ENCODE measurements around the gene OSMR.
"Not testable (repeated sequence)": the region's sequence is repeated elsewhere in the genome, so short reads cannot be mapped to it uniquely, and the experiment has no call there.

OSMR gene

GRCh38 chr5:38854907-38855306 is 9.1 kb downstream of the OSMR start:
- H3K36me3 ChIP-seq (ENCODE audit: control insufficient read depth, insufficient read depth, low read length), result no peaks in the 10 kb centered on the region
- peaks cover 8% of the 10 kb centered on the region; the same call in 1 of the 2 replicates for H3K9me3 ChIP-seq (ENCODE audit: control insufficient read depth, insufficient read depth, low read depth, low read length)
- no peaks in the 10 kb centered on the region for H3K4me1 ChIP-seq (ENCODE audit: control insufficient read depth, insufficient read depth, low read length)
- H3K27me3 ChIP-seq (ENCODE audit: control insufficient read depth, insufficient read depth, low read length), result no peaks in the 10 kb centered on the region; the same call in 1 of the 2 replicates
- H3K4me3 ChIP-seq (ENCODE audit: low read depth, low read length), result no peak overlapping the region
- H3K27ac ChIP-seq (ENCODE audit: low read depth, low read length), result no peak overlapping the region
- no peak overlapping the region for H3K9ac ChIP-seq (ENCODE audit: low read length)

GRCh38 chr5:38856660-38857059 is 10.8 kb downstream of the OSMR start:
- H3K27ac ChIP-seq (ENCODE audit: low read depth, low read length), result no peak overlapping the region

GRCh38 chr5:38858839-38859238 is 13.0 kb downstream of the OSMR start:
- no peaks in the 10 kb centered on the region for H3K4me1 ChIP-seq (ENCODE audit: control insufficient read depth, insufficient read depth, low read length)
- H3K36me3 ChIP-seq (ENCODE audit: control insufficient read depth, insufficient read depth, low read length), result no peaks in the 10 kb centered on the region
- H3K27me3 ChIP-seq (ENCODE audit: control insufficient read depth, insufficient read depth, low read length), result no peaks in the 10 kb centered on the region; the same call in 1 of the 2 replicates
- no peaks in the 10 kb centered on the region for H3K9me3 ChIP-seq (ENCODE audit: control insufficient read depth, insufficient read depth, low read depth, low read length)
- no peak overlapping the region for H3K4me3 ChIP-seq (ENCODE audit: low read depth, low read length)
- H3K27ac ChIP-seq (ENCODE audit: low read depth, low read length), result no peak overlapping the region
- no peak overlapping the region for H3K9ac ChIP-seq (ENCODE audit: low read length)

More at GRCh38 chr5:38856660-38857059, 10.8 kb downstream of the OSMR start:
- Histone ChIP-seq H3K9ac (ENCODE audit: low read length) (no peak overlapping the region), H3K4me1 (ENCODE audit: control insufficient read depth, insufficient read depth, low read length) (no peaks in the 10 kb centered on the region), H3K4me3 (ENCODE audit: low read depth, low read length) (no peak overlapping the region), H3K9me3 (ENCODE audit: control insufficient read depth, insufficient read depth, low read depth, low read length) (peaks cover 6% of the 10 kb centered on the region; the same call in 1 of the 2 replicates), H3K36me3 (ENCODE audit: control insufficient read depth, insufficient read depth, low read length) (no peaks in the 10 kb centered on the region), H3K27me3 (ENCODE audit: control insufficient read depth, insufficient read depth, low read length) (no peaks in the 10 kb centered on the region; the same call in 1 of the 2 replicates)

GRCh38 chr5:38861986-38862770 is 16.4 kb downstream of the OSMR start:
- H3K27me3 ChIP-seq (ENCODE audit: control insufficient read depth, insufficient read depth, low read length); H3K4me3 ChIP-seq (ENCODE audit: low read depth, low read length); H3K36me3 ChIP-seq (ENCODE audit: control insufficient read depth, insufficient read depth, low read length); H3K9ac ChIP-seq (ENCODE audit: low read length); H3K4me1 ChIP-seq (ENCODE audit: control insufficient read depth, insufficient read depth, low read length); H3K9me3 ChIP-seq (ENCODE audit: control insufficient read depth, insufficient read depth, low read depth, low read length); H3K27ac ChIP-seq (ENCODE audit: low read depth, low read length): not testable (repeated sequence)

GRCh38 chr5:38866362-38867031 is 20.7 kb downstream of the OSMR start:
- Histone ChIP-seq H3K27me3 (ENCODE audit: control insufficient read depth, insufficient read depth, low read length) (no peaks in the 10 kb centered on the region), H3K9ac (ENCODE audit: low read length) (no peak overlapping the region), H3K4me3 (ENCODE audit: low read depth, low read length) (no peak overlapping the region), H3K4me1 (ENCODE audit: control insufficient read depth, insufficient read depth, low read length) (peaks cover 3% of the 10 kb centered on the region; the same call in 1 of the 2 replicates), H3K36me3 (ENCODE audit: control insufficient read depth, insufficient read depth, low read length) (no peaks in the 10 kb centered on the region), H3K9me3 (ENCODE audit: control insufficient read depth, insufficient read depth, low read depth, low read length) (no peaks in the 10 kb centered on the region), H3K27ac (ENCODE audit: low read depth, low read length) (no peak overlapping the region)

- Histone ChIP-seq H3K9me3 (ENCODE audit: control insufficient read depth, insufficient read depth, low read depth, low read length) (no peaks in the 10 kb centered on the region), H3K4me1 (ENCODE audit: control insufficient read depth, insufficient read depth, low read length) (peaks cover 3% of the 10 kb centered on the region; the same call in 1 of the 2 replicates), H3K27ac (ENCODE audit: low read depth, low read length) (no peak overlapping the region), H3K4me3 (ENCODE audit: low read depth, low read length) (no peak overlapping the region), H3K9ac (ENCODE audit: low read length) (no peak overlapping the region), H3K27me3 (ENCODE audit: control insufficient read depth, insufficient read depth, low read length) (no peaks in the 10 kb centered on the region), H3K36me3 (ENCODE audit: control insufficient read depth, insufficient read depth, low read length) (no peaks in the 10 kb centered on the region)
Observed at GRCh38 chr5:38867032-38867398, 21.2 kb downstream of the OSMR start.

GRCh38 chr5:38867416-38867815 is 21.6 kb downstream of the OSMR start:
- H3K27me3 ChIP-seq (ENCODE audit: control insufficient read depth, insufficient read depth, low read length), result no peaks in the 10 kb centered on the region
- H3K4me1 ChIP-seq (ENCODE audit: control insufficient read depth, insufficient read depth, low read length), result peaks cover 6% of the 10 kb centered on the region
- H3K9me3 ChIP-seq (ENCODE audit: control insufficient read depth, insufficient read depth, low read depth, low read length), result no peaks in the 10 kb centered on the region
- H3K27ac ChIP-seq (ENCODE audit: low read depth, low read length), result no peak overlapping the region
- no peak overlapping the region for H3K4me3 ChIP-seq (ENCODE audit: low read depth, low read length)
- H3K9ac ChIP-seq (ENCODE audit: low read length), result no peak overlapping the region
- H3K36me3 ChIP-seq (ENCODE audit: control insufficient read depth, insufficient read depth, low read length), result no peaks in the 10 kb centered on the region

GRCh38 chr5:38870595-38870994 is 24.8 kb downstream of the OSMR start:
- H3K4me1 ChIP-seq (ENCODE audit: control insufficient read depth, insufficient read depth, low read length), result peaks cover 6% of the 10 kb centered on the region
- no peak overlapping the region for H3K4me3 ChIP-seq (ENCODE audit: low read depth, low read length)
- H3K9me3 ChIP-seq (ENCODE audit: control insufficient read depth, insufficient read depth, low read depth, low read length), result no peaks in the 10 kb centered on the region
- H3K27me3 ChIP-seq (ENCODE audit: control insufficient read depth, insufficient read depth, low read length), result no peaks in the 10 kb centered on the region
- no peaks in the 10 kb centered on the region for H3K36me3 ChIP-seq (ENCODE audit: control insufficient read depth, insufficient read depth, low read length)
- no peak overlapping the region for H3K9ac ChIP-seq (ENCODE audit: low read length)
- H3K27ac ChIP-seq (ENCODE audit: low read depth, low read length), result no peak overlapping the region

GRCh38 chr5:38871058-38871605 is 25.3 kb downstream of the OSMR start:
- no peaks in the 10 kb centered on the region for H3K9me3 ChIP-seq (ENCODE audit: control insufficient read depth, insufficient read depth, low read depth, low read length)
- no peak overlapping the region for H3K4me3 ChIP-seq (ENCODE audit: low read depth, low read length)
- H3K36me3 ChIP-seq (ENCODE audit: control insufficient read depth, insufficient read depth, low read length), result no peaks in the 10 kb centered on the region
- no peak overlapping the region for H3K27ac ChIP-seq (ENCODE audit: low read depth, low read length)
- H3K27me3 ChIP-seq (ENCODE audit: control insufficient read depth, insufficient read depth, low read length), result no peaks in the 10 kb centered on the region
- no peak overlapping the region for H3K9ac ChIP-seq (ENCODE audit: low read length)
- peaks cover 6% of the 10 kb centered on the region for H3K4me1 ChIP-seq (ENCODE audit: control insufficient read depth, insufficient read depth, low read length)

GRCh38 chr5:38871790-38872551 is 26.2 kb downstream of the OSMR start:
- H3K9me3 ChIP-seq (ENCODE audit: control insufficient read depth, insufficient read depth, low read depth, low read length), result no peaks in the 10 kb centered on the region
- H3K27ac ChIP-seq (ENCODE audit: low read depth, low read length), result no peak overlapping the region
- H3K9ac ChIP-seq (ENCODE audit: low read length), result no peak overlapping the region
- H3K4me3 ChIP-seq (ENCODE audit: low read depth, low read length), result no peak overlapping the region
- H3K4me1 ChIP-seq (ENCODE audit: control insufficient read depth, insufficient read depth, low read length), result peaks cover 6% of the 10 kb centered on the region
- H3K36me3 ChIP-seq (ENCODE audit: control insufficient read depth, insufficient read depth, low read length), result no peaks in the 10 kb centered on the region
- H3K27me3 ChIP-seq (ENCODE audit: control insufficient read depth, insufficient read depth, low read length), result no peaks in the 10 kb centered on the region
